Measurements from ENCODE around the gene GCHFR.

Gene GCHFR

GRCh38 chr15:40747685-40748631 is 15.9 kb upstream of the GCHFR start:
- Histone ChIP-seq H3K4me3 (replicated peaks; ENCODE audit: low read depth, low read length) (no peak overlapping the region), H3K27me3 (replicated peaks; ENCODE audit: control insufficient read depth, insufficient read depth, low read length) (no peaks in the 10 kb centered on the region), H3K36me3 (ENCODE audit: control insufficient read depth, insufficient read depth, low read length) (peaks cover 25% of the 10 kb centered on the region)
- TF ChIP-seq CTCF (IDR thresholded peaks at IDR 0.05; ENCODE audit: insufficient read depth, low read length, poor library complexity, severe bottlenecking): no peak
- no peak for DNase-seq (ENCODE audit: extremely low read depth, insufficient read length)

GRCh38 chr15:40749151-40749630 is 14.7 kb upstream of the GCHFR start:
- Histone ChIP-seq H3K36me3 (ENCODE audit: control insufficient read depth, insufficient read depth, low read length) (peaks cover 24% of the 10 kb centered on the region), H3K4me3 (replicated peaks; ENCODE audit: low read depth, low read length) (no peak overlapping the region), H3K27me3 (replicated peaks; ENCODE audit: control insufficient read depth, insufficient read depth, low read length) (no peaks in the 10 kb centered on the region)
- TF ChIP-seq CTCF (IDR thresholded peaks at IDR 0.05; ENCODE audit: insufficient read depth, low read length, poor library complexity, severe bottlenecking): no peak
- DNase-seq (ENCODE audit: extremely low read depth, insufficient read length): no peak

- no peak overlapping the region for H3K4me3 ChIP-seq (replicated peaks; ENCODE audit: low read depth, low read length)
- no peak for DNase-seq (ENCODE audit: extremely low read depth, insufficient read length)
- no peaks in the 10 kb centered on the region for H3K27me3 ChIP-seq (replicated peaks; ENCODE audit: control insufficient read depth, insufficient read depth, low read length)
- no peak for TF ChIP-seq CTCF (IDR thresholded peaks at IDR 0.05; ENCODE audit: insufficient read depth, low read length, poor library complexity, severe bottlenecking)
- peaks cover 17% of the 10 kb centered on the region for H3K36me3 ChIP-seq (ENCODE audit: control insufficient read depth, insufficient read depth, low read length)
Observed at GRCh38 chr15:40750885-40751284, 13.0 kb upstream of the GCHFR start.

GRCh38 chr15:40751745-40752144 is 12.1 kb upstream of the GCHFR start:
- H3K27me3 ChIP-seq (replicated peaks; ENCODE audit: control insufficient read depth, insufficient read depth, low read length): no peaks in the 10 kb centered on the region
- no peak for TF ChIP-seq CTCF (IDR thresholded peaks at IDR 0.05; ENCODE audit: insufficient read depth, low read length, poor library complexity, severe bottlenecking)
- peaks cover 16% of the 10 kb centered on the region for H3K36me3 ChIP-seq (ENCODE audit: control insufficient read depth, insufficient read depth, low read length)
- DNase-seq (ENCODE audit: extremely low read depth, insufficient read length): no peak
- H3K4me3 ChIP-seq (replicated peaks; ENCODE audit: low read depth, low read length): no peak overlapping the region

- peaks cover 11% of the 10 kb centered on the region for H3K36me3 ChIP-seq (ENCODE audit: control insufficient read depth, insufficient read depth, low read length)
- DNase-seq (ENCODE audit: extremely low read depth, insufficient read length): no peak
- H3K4me3 ChIP-seq (replicated peaks; ENCODE audit: low read depth, low read length): peak overlapping the region; percentile 98
- H3K27me3 ChIP-seq (replicated peaks; ENCODE audit: control insufficient read depth, insufficient read depth, low read length): no peaks in the 10 kb centered on the region
- TF ChIP-seq CTCF (IDR thresholded peaks at IDR 0.05; ENCODE audit: insufficient read depth, low read length, poor library complexity, severe bottlenecking): no peak
Observed at GRCh38 chr15:40754574-40754882, 9.3 kb upstream of the GCHFR start.
